HG03135 (cell line): ENCODE measurements around the gene NCKAP5.
"Not testable (repeated sequence)": the region's sequence is repeated elsewhere in the genome, so short reads cannot be mapped to it uniquely, and the experiment has no call there.

Source experiments
- ATAC-seq: cut with Tn5 transposase; IDR thresholded peaks from one replicate; pipeline ENCODE4 v1.9.1; 2021; ENCODE audit warnings: mild to moderate bottlenecking, moderate library complexity; ENCODE audit not compliant: unreplicated experiment

NCKAP5 gene

DNA sequence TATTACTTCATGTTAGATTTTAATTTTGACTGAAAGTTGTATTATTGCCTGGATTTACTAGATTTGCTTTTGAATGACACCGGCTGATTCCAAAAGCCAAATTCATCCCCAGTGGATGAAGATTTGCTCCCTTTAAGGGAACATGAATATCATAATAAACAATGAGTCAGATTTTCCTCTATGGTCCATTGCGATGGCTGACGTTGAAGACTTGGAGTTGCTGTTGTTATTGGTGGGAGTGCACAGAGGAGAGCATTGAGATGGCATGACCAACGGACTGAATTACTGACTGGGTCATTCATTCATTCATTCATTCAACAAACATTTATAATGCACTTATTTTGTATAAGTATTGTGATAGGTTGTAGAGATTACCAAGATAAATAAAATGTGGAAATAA is 864.9 kb downstream of the NCKAP5 start:
- no peak for ATAC-seq

DNA sequence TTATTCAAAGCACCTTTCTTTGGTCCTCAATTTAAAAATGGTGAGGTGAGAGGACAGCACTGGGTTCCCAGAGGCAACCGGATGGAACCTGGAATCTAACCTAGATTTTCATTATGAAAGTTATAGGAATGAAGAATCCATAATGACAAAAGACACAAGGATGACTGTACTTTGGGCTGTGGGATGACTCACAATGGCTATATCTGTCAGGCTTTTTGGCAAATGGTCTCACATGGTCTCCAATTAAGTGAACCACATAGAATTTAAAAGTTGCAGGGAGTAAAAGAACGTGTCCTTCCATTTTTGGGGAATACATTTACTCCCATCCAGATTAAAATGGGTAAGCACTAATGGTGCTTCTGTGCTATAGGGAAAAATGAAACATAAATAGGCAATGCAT is 866.5 kb downstream of the NCKAP5 start:
- no peak for ATAC-seq

DNA sequence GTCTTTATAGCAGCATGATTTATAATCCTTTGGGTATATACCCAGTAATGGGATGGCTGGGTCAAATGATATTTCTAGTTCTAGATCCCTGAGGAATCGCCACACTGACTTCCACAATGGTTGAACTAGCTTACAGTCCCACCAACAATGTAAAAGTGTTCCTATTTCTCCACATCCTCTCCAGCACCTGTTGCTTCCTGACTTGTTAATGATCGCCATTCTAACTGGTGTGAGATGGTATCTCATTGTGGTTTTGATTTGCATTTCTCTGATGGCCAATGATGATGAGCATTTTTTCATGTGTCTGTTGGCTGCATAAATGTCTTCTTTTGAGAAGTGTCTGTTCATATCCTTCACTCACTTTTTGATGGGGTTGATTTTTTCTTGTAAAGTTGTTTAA is 868.5 kb downstream of the NCKAP5 start:
- ATAC-seq, result not testable (repeated sequence)

DNA sequence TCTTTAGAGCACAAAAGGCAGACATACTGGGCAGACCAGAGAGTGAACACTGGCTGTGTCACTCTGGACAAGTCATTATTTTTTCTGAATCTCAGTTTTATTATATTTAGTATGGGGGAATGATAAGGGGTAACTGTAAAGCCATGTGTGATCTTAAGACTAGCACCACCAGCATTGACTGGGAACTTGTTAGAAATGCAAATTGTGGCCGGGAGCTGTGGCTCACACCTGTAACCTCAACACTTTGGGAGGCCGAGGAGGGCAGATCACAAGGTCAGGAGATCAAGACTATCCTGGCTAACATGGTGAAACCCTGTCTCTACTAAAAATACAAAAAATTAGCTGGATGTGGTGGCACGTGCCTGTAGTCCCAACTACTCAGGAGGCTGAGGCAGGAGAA is 869.9 kb downstream of the NCKAP5 start:
- ATAC-seq, result not testable (repeated sequence)

DNA sequence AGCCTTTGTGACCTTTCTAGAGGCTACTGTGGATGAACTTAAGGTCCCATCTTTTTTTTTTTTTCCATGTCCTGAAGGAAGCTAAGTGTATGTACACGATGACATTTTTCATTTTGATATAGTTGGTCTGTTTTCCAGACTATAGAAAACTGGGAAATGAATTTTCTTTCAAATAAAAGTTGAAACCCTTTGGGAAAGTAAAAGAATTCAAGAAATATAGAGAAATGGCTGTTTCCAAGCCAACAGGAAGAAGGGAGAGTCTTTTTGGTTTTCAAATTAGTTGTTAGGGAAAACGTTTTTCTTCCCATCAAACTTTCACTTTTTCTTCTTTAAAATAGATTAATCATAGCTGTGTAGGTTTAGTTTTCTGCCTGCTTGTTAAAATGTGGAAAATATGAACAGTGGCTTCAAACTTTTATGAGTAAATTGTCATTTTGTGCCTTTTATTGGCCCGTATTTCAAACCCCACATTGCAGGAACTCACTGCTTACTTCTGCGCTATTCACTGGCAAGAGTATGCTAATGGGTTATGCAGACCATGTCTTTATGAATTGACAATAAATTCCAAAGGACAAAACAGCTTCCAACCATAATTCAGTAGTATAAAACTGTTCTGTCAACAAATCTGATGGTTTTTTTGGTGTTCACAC is 870.6 kb downstream of the NCKAP5 start:
- ATAC-seq, result no peak

DNA sequence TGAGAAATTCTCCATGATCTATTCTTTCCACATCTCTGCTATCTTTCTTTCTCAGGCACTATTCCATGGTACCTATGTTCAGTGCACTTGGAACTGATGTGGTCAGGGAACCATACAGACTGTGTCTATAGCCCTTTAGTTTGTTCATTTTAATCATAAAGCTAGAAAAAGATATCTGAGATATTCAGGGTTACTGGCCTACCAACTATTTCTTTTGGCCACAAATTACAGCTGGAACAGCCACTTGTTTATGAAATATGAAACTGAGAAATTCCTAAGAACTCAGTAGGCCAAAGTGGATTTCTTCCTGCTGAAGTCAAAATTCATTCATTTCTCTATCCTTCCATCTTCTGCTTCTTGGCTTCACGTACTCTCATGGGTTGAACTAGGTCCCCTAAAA is 875.4 kb downstream of the NCKAP5 start:
- no peak for ATAC-seq

DNA sequence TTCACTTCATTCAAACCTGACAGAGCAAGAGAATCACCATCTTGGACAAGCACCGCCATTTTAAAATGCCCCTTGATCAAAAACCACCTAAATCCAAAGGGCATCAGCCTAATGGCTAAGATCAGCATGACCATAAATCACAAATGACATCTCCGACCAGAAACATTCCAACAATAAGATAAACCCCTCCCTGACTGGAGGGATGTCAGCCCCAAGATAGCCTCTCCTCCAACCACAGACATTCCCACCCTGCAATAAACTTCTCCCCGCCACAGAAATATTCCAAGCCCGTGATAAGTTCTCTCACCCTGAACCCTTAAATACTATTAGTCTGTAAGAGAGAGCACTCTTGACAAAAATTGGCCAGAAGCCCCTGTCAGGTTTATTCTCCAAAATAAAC is 876.7 kb downstream of the NCKAP5 start:
- no peak for ATAC-seq

DNA sequence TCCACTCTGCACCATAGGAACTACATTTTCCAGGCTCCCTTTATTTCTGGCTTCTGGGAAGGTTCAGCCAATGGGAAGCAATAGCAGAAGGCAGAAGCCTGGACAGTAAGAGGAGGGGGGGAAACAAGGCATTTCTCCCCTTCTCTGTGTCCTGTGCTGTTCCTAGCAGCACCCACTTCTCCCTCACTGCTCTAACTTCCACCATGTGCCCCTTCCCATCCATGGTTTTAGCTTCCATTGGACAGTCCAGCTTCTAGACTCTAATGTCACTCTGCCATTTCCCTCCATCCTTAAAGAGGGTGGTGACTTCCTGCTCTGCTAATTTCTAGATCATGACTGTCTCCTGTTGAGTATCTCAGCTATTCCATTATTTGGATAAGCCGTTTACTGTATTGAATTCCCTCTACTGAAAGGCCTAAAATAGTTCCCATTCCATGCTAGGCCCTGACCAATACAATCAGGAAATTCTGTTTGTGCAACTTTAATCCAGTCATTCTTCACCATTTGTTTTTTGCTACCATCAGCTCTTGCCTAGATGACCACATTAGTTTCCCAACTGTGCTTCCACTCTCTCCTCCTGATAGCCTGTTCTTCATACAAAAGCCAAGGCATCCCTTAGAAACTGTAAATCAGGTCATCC is 877.5 kb downstream of the NCKAP5 start:
- no peak for ATAC-seq

DNA sequence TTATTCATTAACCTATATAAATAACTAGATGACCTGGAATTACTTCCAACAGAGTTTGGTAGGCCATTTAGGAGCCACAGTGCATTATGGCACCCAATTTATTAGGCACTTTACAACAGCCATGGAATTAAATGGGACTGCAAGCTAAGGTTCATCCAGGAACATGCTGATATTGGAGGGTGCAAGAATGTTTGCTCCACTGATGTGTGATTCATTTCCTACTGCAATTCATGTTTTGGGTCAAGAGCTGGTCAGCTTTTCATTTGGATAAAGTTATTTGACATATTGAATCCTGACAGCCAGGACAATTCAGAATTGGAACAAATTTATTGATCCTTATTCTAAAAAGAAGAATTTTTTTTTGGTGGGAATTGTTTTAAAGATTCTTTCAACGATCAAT is 886.5 kb downstream of the NCKAP5 start:
- no peak for ATAC-seq

DNA sequence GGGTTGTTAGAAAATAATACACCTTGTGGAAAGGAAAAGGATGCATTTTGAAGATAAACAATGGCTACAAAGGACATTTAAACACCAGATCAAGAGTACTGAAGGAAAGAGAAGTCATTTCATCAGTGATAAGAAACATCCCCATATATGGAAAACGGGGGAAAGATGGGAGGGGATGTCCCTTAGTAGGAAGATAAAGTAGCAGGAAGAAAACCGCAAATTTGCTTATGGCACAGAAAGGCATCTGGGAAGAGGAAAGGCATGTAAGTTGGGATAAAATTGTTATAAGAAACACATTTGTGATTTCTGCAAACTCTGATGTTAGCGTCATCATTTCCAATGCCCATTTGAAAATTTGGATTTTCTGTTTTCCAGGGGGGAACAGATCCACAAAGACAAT is 887.7 kb downstream of the NCKAP5 start:
- no peak for ATAC-seq

DNA sequence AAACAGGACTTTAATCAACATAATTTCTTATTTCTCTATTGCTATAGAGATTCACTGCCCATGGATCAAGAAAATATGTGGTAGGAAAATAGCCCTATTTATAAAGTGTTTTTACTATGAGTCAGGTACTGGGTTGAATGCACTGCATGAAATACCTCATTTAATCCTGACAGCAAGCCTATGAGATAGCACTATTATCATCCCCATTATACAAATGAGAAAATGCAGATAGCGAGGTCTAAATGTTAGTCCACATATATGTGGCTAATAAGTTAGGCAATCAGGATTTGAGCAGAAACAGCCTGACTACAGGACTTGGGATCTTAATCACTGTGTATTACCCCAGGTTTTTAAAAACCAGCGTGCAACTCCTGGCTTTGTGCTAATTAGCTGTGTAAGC is 889.8 kb downstream of the NCKAP5 start:
- ATAC-seq, result no peak

DNA sequence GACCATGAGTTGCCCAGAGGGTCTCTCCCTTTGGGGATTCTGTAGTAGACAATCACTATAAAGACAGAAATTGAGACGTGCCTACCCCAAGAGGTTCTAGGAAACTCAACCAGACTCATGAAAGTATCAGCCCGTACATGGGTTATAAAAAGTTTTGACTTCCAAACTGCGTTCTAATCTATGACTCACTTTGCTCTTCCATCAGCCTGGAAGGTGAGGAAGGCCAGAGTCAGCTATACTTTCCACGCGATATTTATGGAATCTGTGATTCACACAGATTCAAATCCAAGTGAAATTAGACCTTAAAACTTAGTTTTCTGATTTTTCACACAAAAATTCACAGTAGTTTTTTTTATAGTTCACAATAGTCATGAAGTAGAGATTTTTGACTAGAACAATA is 890.6 kb downstream of the NCKAP5 start:
- ATAC-seq, result no peak

DNA sequence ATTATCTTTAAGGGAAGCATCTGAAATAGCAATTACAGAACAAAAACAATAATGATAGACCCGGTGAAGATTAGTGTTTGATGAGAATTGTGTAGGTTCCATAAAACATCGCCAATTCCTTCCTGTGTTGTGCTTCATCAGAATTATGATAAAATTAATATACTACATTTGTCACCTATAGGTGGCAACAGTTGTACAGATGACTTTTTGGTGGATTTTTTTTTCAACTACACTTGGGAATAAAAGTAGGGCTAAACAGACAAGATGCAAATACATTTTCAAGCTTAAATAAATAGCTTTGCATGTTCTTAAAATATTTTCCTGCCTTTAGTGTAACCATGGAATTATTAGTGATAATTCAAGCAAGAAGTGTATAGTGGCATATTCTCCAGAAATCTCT is 891.3 kb downstream of the NCKAP5 start:
- ATAC-seq, result no peak

DNA sequence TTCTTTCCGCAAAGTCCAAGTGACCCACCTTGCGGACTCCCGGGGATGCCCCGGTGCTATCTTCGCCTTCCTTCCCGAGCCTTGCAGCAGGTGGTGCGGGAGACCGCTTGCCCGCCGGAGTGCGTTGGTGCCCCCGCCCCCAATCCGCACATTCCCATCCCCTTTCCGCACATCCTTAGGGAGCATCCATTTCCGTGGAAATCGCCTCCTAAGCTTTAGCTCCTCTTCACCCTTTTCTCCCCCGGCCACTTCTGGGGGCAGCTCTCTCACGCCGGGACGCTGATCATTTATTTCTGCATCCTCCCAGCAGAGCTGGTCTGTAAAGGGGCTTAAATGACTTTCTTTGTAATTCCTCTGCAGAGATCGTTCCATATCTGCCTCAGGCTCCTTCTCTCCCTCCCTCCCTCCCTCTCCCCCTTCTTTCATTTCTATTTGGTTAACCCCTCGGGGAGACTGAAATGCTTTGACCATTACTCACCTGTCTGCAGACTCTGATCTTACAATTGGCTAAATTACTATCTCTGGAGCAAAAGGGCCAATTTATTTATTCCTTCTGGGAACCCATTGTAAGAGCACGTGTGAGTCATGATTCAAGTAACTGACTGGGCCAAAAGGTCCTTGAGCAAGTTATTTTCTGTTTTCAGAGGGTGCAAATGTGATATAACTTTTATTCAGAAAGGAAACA is 897.0 kb downstream of the NCKAP5 start:
- ATAC-seq, result no peak

DNA sequence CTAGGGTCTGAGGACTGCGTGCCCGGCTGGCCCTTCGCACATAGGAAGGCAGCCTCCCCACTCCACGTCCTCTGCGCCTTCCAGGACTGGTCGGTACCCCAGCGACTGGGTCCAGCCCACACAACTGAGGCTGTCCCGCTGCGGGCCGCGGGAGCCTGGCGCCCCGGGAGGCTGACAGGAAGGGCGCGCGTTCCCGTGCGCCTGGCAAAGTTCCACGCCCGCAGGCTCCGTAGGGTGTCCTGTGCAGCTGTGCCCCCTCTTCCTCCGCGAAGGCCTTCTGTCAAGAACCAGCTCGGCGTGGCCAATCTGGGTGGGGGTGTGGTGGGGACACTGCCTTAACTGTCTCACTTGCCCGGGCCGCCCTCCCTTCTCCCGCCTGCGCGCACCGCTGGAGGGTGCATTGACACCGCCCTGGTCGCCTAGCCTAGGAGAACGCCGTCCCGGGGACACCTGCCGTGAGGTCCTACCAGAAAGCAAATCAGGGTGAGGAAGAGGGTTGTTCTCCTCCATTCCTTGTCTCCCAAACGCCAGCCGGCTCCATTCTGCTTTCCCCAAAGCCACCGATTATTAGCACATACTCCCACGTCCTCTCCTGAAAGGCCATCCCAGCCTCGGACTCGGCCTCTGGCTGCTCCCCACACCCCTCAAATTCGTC is 897.6 kb downstream of the NCKAP5 start:
- no peak for ATAC-seq

DNA sequence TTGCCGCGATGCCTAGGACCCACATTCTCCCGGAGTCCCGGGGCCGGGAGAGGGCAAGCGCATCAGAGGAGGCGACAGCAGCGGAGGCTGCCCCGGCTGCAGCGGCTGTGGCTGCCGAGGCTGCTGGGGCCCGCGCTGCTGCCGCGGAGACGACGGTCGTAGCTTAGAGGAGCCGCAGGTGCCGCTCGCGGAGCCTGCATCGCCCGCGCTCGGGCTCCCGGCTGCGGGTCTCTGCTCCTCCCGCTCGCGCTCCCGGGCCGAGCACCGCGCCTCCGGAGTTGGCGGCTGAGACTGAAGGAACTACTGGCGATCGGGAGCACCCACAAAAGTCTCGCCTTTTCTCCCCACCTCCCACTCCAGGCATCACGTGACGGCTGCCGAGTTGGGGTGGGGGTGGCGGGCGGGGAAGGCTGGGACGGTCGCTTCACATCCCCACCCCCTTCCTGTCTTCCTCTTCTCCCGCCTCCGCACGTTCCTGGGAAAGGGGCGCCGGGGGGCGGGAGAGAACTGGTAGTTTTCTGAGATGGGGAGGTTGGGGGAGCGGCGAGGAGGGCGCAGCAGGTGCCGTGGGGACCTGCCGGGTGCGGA is 898.3 kb downstream of the NCKAP5 start, which contains the start of gene LYPD1:
Gene LYPD1 (minus strand): TSS at position 298 of the 588 bp plus-strand sequence. CDS start 273 bp downstream, at position 25.
- no peak for ATAC-seq

DNA sequence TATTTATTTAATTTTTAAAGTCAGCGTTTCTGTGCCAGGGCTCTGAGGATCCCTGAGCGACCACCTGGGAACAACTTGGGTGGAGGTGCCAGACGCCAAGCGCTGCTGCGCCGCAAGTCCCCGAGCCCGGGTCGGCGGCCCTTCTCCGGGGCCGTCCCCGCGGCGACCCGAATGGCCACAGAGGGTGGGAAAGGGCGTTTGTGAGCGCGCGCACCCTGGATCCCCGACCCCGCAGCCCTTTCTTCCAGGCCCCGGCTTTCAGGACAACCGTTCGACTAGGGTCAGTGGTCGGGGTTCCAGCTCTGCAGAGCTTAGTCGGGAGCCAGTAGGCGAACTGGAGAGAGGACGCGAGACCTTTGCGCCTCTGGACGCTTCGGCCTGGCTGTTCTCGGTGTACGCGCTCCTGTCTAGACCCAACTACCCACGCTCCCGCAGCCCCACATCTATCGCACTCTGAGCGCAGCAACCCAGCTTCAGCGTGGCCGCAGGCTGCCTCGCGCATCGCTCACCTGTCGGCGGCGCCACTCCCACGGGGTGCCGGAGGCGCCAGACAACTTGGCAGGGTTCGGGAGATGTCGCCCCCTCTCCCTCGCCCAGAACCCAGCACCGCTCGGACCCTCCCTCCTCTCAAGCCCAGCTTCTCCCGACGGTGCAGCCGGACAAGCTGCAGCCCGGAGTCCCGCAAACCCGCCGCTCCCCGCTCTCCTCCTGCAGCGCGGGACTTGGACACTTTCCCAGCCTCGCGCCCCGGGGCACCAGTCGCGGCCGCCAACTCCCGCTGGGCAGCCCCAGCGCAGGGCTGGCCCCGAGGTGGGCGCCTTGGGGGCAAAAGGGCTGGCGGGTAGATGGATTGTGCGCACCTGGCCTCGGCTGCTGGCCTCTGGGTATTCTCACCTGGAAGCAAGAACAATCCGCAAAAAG is 899.0 kb downstream of the NCKAP5 start:
- no peak for ATAC-seq

DNA sequence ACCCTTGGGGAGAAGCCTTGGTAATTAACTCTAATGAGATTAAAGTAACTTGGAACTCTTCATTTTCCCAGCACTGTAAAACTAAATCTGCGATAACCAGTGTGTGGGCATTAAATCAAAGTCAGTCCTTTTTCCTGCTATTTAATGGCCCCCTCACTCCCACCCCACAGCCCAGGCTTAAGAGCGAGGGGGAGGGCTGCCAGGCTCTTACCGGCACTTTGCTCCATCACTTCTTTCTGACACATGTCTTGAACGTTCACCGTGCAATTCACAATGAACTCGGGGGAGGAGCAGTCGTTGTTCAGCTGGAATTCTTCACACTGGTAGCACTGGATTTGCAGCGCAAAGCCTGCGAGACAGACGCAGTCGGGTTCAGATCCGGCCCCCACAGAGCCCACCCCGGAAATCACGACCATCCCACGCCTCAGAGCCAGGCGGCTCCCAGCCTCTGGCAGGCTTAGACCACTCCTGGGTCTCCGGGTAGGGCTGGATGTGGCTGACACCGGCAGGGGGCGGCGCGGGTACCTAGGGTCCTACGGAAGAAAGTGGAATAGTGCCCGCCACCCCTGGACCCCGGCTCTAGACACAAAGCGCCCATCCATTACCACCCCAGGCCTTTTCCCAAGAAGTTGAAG is 900.0 kb downstream of the NCKAP5 start:
- no peak for ATAC-seq

DNA sequence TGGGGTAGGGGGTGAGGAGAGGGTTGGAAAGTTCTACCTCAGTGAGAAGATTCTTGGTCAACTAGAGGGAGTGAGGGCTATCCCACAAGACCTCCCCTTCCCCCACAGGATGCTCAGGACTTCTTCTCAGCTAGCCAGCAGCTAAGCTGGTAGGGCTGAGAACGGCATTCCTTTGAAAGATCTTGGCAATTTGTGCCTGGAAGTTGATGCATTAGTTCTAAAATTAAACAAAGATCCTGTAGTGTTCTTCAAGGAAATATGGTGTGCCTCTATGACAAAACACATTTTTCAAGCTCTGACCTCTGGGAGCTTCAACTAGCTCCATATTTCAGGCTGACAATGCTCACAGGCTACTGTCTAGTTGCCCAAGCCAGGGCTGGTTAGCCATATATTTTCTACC is 900.6 kb downstream of the NCKAP5 start:
- no peak for ATAC-seq
